Cardiac muscle cell (in vitro differentiated cells and primary cell): ENCODE measurements around the gene EID3. TPM values are rescaled to one million over a fixed set of nuclear protein-coding genes. Genes with fewer than 3 reads are reported as not detected.

Source experiments
- DNase-seq, 2 donors: peaks; one replicate each; pipeline versions ENCODE4 v3.0.0 to v3.0.0-alpha.2; 2010 to 2017; ENCODE audit warnings: low read depth in 1 of 2, low spot score in 1 of 2
- H3K27ac ChIP-seq: fragments of 200-600 bp; sonication (generic); 2 replicates; pipeline ENCODE4 v1.5.1; 2016
- H3K27me3 ChIP-seq: fragments of 200-600 bp; sonication (generic); 2 replicates; pipeline ENCODE4 v1.6.0; 2016; ENCODE audit warnings: control low read depth
- H3K36me3 ChIP-seq: fragments of 200-600 bp; sonication (generic); 2 replicates; pipeline ENCODE4 v1.5.1; 2016; ENCODE audit warnings: control low read depth
- H3K4me1 ChIP-seq: fragments of 200-600 bp; sonication (generic); 2 replicates; pipeline ENCODE4 v1.8.1; 2017; ENCODE audit warnings: low read depth, mild to moderate bottlenecking, mixed run types
- H3K4me3 ChIP-seq: fragments of 200-600 bp; sonication (generic); 2 replicates; pipeline ENCODE4 v1.5.1; 2016; ENCODE audit warnings: mild to moderate bottlenecking
- H3K9me3 ChIP-seq: fragments of 200-600 bp; sonication (generic); 2 replicates; pipeline ENCODE4 v1.5.1; 2017; ENCODE audit warnings: low read depth, mild to moderate bottlenecking, control low read depth
- polyA plus RNA-seq: library from polyadenylated mRNA; unstranded; fragments of >200 nt; fragmentation: Nextera tagmentation; extraction: Ambion mirVana; gene quantifications from 2 replicates; pipeline ENCODE4 v1.2.1, GENCODE V29; 2016
- total RNA-seq: library from RNA; depleted of rRNA; stranded (reverse); fragments of >200 nt; gene quantifications from 2 replicates; pipeline ENCODE4 v1.2.3, GENCODE V29; 2016
- TF ChIP-seq, protein P1 (sequence below): IDR thresholded peaks from 2 replicates; pipeline ENCODE4 v1.5.1; 2012; ENCODE audit warnings: low read depth, mild to moderate bottlenecking, low read length

EID3 gene
- total and polyA plus RNA-seq, 2 experiments from 2014 or later: 3.0 to 3.3 TPM

DNA sequence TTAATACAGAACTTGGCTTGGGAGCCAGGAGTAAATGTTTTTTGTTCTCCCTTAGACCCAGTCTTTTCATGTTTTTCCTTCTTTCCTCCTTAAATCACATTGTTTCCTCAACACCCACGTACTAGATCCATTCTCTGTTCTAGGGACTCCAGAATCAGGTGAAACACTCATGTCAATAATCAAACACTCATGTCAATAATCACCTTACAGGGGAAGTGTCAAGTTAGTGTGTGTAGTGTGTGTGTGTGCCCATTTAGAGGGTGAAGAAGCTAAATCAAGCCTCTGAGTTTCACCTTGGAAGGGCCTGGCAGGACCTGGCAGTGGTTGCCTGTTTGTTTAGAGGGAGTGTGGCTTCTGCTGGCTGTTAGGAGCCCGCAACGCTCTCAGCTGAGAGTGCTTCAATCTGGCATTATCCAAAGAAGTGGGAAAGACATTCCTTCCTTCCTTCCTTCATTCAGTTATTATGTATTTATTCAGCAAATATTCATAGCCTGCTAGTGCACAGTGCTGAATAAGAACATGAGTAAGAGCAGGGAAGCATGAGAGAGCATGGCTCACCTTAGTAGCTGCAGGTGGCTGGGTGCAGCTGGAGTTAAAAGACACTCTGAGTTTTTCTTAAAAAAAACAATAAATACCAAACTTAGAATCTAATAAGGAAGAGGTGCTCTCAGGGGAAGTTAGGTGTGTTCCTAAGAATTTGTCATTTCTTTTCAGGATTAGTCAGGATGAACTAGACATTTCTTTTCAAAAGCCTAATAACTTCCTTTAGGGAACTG is 17.6 kb upstream of the EID3 start:
- H3K4me3 ChIP-seq: no peak overlapping the region
- H3K27ac ChIP-seq: peak overlapping the region; percentile 92
- H3K36me3 ChIP-seq: no peaks in the 10 kb centered on the region
- H3K4me1 ChIP-seq: peaks cover 11% of the 10 kb centered on the region
- no peaks in the 10 kb centered on the region for H3K9me3 ChIP-seq
- TF ChIP-seq, protein P1, sequence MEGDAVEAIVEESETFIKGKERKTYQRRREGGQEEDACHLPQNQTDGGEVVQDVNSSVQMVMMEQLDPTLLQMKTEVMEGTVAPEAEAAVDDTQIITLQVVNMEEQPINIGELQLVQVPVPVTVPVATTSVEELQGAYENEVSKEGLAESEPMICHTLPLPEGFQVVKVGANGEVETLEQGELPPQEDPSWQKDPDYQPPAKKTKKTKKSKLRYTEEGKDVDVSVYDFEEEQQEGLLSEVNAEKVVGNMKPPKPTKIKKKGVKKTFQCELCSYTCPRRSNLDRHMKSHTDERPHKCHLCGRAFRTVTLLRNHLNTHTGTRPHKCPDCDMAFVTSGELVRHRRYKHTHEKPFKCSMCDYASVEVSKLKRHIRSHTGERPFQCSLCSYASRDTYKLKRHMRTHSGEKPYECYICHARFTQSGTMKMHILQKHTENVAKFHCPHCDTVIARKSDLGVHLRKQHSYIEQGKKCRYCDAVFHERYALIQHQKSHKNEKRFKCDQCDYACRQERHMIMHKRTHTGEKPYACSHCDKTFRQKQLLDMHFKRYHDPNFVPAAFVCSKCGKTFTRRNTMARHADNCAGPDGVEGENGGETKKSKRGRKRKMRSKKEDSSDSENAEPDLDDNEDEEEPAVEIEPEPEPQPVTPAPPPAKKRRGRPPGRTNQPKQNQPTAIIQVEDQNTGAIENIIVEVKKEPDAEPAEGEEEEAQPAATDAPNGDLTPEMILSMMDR: no peak
- peak in 1 of 2 donors; percentile 22 for DNase-seq
- no peaks in the 10 kb centered on the region for H3K27me3 ChIP-seq

DNA sequence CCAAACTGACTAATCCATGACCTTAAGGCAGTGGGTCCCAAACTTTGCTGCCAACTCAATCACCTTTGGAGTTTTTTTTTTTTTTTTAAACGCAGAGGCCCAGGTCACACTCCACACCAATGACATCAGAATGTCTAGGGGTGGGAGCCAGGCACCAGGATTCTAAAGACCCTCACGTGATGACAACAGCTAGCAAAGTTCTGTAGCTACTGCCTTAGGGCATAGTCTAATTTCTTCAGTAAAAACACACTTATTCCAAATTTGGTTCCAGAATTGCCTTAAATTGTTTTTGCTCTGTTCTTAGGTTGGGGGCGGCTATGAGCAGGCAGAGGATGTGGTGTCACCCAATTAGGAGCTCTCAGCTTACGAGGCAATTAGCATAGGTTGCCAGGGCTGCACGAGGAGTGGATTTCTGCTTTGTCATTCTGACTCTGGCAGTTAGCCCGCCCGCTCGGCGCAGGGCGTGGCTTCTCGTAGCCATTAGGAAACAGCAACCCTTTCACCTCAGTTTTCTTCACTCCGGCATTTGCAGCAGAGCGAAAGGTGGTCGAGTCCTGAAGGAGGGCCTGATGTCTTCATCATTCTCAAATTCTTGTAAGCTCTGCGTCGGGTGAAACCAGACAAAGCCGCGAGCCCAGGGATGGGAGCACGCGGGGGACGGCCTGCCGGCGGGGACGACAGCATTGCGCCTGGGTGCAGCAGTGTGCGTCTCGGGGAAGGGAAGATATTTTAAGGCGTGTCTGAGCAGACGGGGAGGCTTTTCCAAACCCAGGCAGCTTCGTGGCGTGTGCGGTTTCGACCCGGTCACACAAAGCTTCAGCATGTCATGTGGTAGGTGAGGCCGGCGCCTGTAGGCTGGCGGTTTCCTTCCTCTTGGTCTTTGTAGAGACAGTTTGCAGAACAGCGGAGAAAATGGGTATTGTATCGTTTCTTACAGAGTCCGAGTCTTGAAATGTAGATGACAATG is 16.7 kb upstream of the EID3 start:
- Histone ChIP-seq H3K36me3 (no peaks in the 10 kb centered on the region), H3K9me3 (no peaks in the 10 kb centered on the region), H3K27ac (peak overlapping the region; percentile 92), H3K4me1 (peaks cover 11% of the 10 kb centered on the region), H3K4me3 (peak overlapping the region; percentile 43), H3K27me3 (no peaks in the 10 kb centered on the region)
- peak; percentile 97 to 99 for DNase-seq
- TF ChIP-seq, protein P1: no peak

DNA sequence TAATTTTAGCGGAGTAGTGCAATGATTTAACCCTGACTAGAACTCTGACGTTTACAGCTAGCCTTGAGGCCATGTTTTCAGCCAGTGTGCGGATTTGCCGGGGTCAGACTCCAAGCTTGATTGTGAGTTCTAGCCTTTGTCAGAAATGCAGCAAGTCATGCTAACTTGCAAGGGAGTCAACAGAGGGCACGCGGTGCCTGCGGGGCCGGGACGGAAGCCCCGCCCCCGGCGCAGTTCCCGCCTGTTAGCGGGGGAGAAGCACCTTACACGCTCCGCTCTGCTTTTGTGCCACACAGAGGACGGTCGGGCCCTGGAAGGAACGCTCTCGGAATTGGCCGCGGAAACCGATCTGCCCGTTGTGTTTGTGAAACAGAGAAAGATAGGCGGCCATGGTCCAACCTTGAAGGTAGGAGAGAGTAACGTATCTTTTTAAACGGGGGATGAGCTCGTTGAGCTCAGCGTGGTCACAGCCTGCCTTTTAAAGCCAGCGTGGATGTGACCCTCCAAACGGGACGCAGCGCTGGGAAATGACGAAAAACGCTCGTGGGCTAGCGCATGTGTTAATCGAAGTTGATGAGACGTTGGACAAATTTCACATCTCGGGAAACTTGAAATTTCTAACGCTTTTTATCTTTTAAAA is 14.8 kb upstream of the EID3 start:
- no peaks in the 10 kb centered on the region for H3K27me3 ChIP-seq
- peak overlapping the region; percentile 92 for H3K27ac ChIP-seq
- H3K9me3 ChIP-seq: no peaks in the 10 kb centered on the region
- peak overlapping the region; percentile 43 for H3K4me3 ChIP-seq
- peak; percentile 87 to 91 for DNase-seq
- H3K4me1 ChIP-seq: peaks cover 11% of the 10 kb centered on the region
- H3K36me3 ChIP-seq: peaks cover 3% of the 10 kb centered on the region
- TF ChIP-seq, protein P1: peak; percentile 8

DNA sequence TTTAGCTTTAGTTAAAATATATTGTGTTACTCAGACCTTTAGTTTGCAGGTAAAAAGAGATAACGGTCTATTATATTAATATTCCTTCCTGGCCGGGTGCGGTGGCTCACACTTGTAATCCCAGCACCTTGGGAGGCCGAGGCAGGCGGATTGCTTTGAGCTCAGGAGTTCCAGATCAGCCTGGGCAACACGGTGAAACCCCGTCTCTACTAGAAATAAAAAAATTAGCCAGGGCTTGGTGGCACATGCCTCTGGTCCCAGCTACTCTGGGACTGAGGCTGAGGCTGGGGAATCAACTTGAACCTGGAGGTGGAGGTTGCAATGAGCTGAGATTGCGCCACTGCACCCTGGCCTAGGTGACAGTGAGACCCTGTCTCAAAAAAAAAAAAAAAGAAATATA is 13.2 kb upstream of the EID3 start:
- TF ChIP-seq, protein P1: no peak
- H3K4me1 ChIP-seq: peaks cover 11% of the 10 kb centered on the region
- H3K4me3 ChIP-seq: no peak overlapping the region
- no peak overlapping the region for H3K27ac ChIP-seq
- H3K9me3 ChIP-seq: no peaks in the 10 kb centered on the region
- H3K36me3 ChIP-seq: peaks cover 3% of the 10 kb centered on the region
- no peaks in the 10 kb centered on the region for H3K27me3 ChIP-seq
- no peak for DNase-seq

DNA sequence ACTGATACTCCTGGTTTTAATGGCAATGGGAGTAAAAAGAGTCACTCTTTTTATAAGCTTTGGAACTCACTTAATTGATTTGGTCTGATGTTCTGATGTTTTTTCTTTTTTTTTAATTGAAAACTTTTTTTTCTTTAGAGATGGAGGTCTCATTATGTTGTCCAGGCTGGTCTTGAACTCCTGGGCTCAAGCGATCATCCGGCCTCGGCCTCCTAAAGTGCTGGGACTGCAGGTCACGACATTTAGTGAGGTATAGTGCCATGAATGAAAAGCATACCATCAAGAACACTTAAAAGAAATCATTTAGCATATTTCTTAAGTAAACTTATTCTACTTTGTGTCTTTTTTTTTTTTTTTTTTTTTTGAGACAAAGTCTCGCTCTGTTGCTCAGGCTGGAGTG is 12.7 kb upstream of the EID3 start:
- no peaks in the 10 kb centered on the region for H3K9me3 ChIP-seq
- no peak overlapping the region for H3K4me3 ChIP-seq
- H3K27me3 ChIP-seq: no peaks in the 10 kb centered on the region
- TF ChIP-seq, protein P1: no peak
- peaks cover 7% of the 10 kb centered on the region for H3K36me3 ChIP-seq
- peaks cover 10% of the 10 kb centered on the region for H3K4me1 ChIP-seq
- H3K27ac ChIP-seq: no peak overlapping the region
- no peak for DNase-seq
